Caco-2 (cell line): ENCODE data around the gene CSF2RB. TPM values are rescaled to one million over a fixed set of nuclear protein-coding genes. Genes with fewer than 3 reads are reported as not detected.

Experiments
- BruUV-seq: library from RNA; stranded (reverse); fragments of 400-500 nt; replicated peaks from 2 replicates; lab custom pipeline; 2021; lab: Mats Ljungman, UMichigan
- CTCF ChIA-PET: fragments of 300-600 bp; sonication (Branson Sonifier 250); formaldehyde crosslinking; loops from one replicate; lab custom pipeline; 2022; ENCODE audit warnings: antibody characterized with exemption; lab: Charles Lee
- POLR2A ChIA-PET: fragments of 300-600 bp; sonication (Branson Sonifier 250); formaldehyde crosslinking; loops from one replicate; lab custom pipeline; 2022; ENCODE audit warnings: antibody characterized with exemption; lab: Charles Lee
- DNase-seq, 2 experiments: peaks; one replicate each; pipeline versions ENCODE4 v3.0.0 to v3.0.0-alpha.2; 2020 to 2022
- H3K27me3 ChIP-seq: replicated peaks from 2 replicates; pipeline ENCODE4 v1.6.0; 2011; ENCODE audit warnings: low read length; ENCODE audit not compliant: control insufficient read depth, insufficient read depth
- H3K36me3 ChIP-seq: 2 replicates; pipeline ENCODE4 v1.5.1; 2011; ENCODE audit warnings: low read length; ENCODE audit not compliant: control insufficient read depth, insufficient read depth
- H3K4me1 ChIP-seq: fragments of 250-450 bp; sonication (Bioruptor Pico); 2 replicates; pipeline ENCODE4 v1.5.1; 2020; ENCODE audit warnings: mild to moderate bottlenecking
- H3K4me3 ChIP-seq: 2 replicates; pipeline ENCODE4 v1.5.1; 2011; ENCODE audit warnings: low read depth, mild to moderate bottlenecking, control low read depth, low read length
- H3K9me3 ChIP-seq: fragments of 250-450 bp; sonication (Bioruptor Pico); 2 replicates; pipeline ENCODE4 v1.5.1; 2020; ENCODE audit warnings: mild to moderate bottlenecking, moderate library complexity
- H3K27ac Mint-ChIP-seq: one replicate; pipeline ENCODE4 v1.8.0; 2022; ENCODE audit warnings: mixed read lengths; ENCODE audit not compliant: unreplicated experiment
- H3K27me3 Mint-ChIP-seq: one replicate; pipeline ENCODE4 v1.8.0; 2022; ENCODE audit warnings: mixed read lengths; ENCODE audit not compliant: insufficient read depth, unreplicated experiment
- H3K36me3 Mint-ChIP-seq: one replicate; pipeline ENCODE4 v1.8.0; 2022; ENCODE audit warnings: mild to moderate bottlenecking, mixed read lengths; ENCODE audit not compliant: insufficient read depth, unreplicated experiment
- H3K4me1 Mint-ChIP-seq: one replicate; pipeline ENCODE4 v1.8.0; 2022; ENCODE audit warnings: low read depth, mixed read lengths; ENCODE audit not compliant: unreplicated experiment
- H3K4me3 Mint-ChIP-seq: one replicate; pipeline ENCODE4 v1.8.0; 2022; ENCODE audit warnings: mild to moderate bottlenecking, moderate library complexity, mixed read lengths; ENCODE audit not compliant: unreplicated experiment
- H3K9me3 Mint-ChIP-seq: one replicate; pipeline ENCODE4 v1.8.0; 2022; ENCODE audit warnings: mixed read lengths; ENCODE audit not compliant: unreplicated experiment
- CTCF ChIP-seq, 2 experiments: fragments of 200-600 bp in 1 of 2; IDR thresholded peaks; 1 replicate in 1 of 2; 2 replicates in 1 of 2; pipeline versions ENCODE4 v1.5.1 to v1.8.0; 2011 to 2022; ENCODE audit warnings: antibody characterized with exemption in 1 of 2, control low read depth in 1 of 2, inconsistent platforms in 1 of 2, low read depth in 1 of 2, low read length in 1 of 2, mild to moderate bottlenecking in 1 of 2, moderate library complexity in 1 of 2; ENCODE audit not compliant: insufficient read depth in 1 of 2, severe bottlenecking in 1 of 2, unreplicated experiment in 1 of 2
- intact Hi-C: fragments of 100-400 bp; cut with micrococcal nuclease; formaldehyde crosslinking; loops from one replicate; pipeline ENCODE4 v1.10.0; 2022; ENCODE audit not compliant: unreplicated experiment
- total RNA-seq: library from RNA; stranded (reverse); gene quantifications from 2 replicates; pipeline ENCODE4 v1.2.3, GENCODE V29; 2022

The CSF2RB gene
- total RNA-seq, 1 experiment from 2014 or later: not detected

DNA sequence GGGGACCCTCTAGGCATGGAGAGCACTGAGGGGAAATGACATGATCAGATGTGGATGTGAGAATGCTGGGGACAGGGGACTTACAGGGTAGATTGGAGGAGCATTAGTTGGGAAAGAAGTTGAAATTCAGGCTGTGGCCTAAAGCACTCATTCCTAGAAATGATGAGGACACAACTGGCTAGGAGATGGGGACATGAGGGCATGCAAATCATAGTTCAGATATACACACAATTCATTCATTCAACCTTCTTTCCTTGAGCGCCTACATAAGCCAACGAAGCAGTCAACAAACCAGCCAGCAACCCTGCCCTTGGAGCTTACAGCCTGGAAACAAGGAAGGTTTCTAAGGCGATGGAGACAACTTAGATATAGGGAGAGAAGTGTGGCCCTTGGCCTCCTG lies 14.2 kb downstream of the CSF2RB start:
- Mint-ChIP-seq H3K9me3 (no peaks in the 10 kb centered on the region), H3K4me3 (no peak overlapping the region), H3K27me3 (peaks cover 26% of the 10 kb centered on the region), H3K36me3 (no peaks in the 10 kb centered on the region), H3K27ac (no peak overlapping the region), H3K4me1 (no peaks in the 10 kb centered on the region)
- CTCF ChIA-PET: no interaction called here
- DNase-seq: no peak
- TF ChIP-seq CTCF (IDR thresholded peaks at IDR 0.05; ENCODE audit: insufficient read depth in 1 of 2, low read depth in 1 of 2, low read length in 1 of 2, severe bottlenecking in 1 of 2, unreplicated experiment in 1 of 2): no peak
- Histone ChIP-seq H3K36me3 (no peaks in the 10 kb centered on the region), H3K9me3 (no peaks in the 10 kb centered on the region), H3K27me3 (no peaks in the 10 kb centered on the region; the same call in 1 of the 2 replicates), H3K4me1 (no peaks in the 10 kb centered on the region), H3K4me3 (no peak overlapping the region)
- BruUV-seq: no TSS peak
- POLR2A ChIA-PET: no interaction called here
- intact Hi-C loops: loop anchor here (10.0 kb wide), 1 partner anchor 63 kb away; the partner anchor contains the start of gene NCF4

GRCh38 chr22:36928196-36928595 lies 14.8 kb downstream of the CSF2RB start:
- no peak for DNase-seq
- ChIA-PET CTCF (no interaction called here), POLR2A (no interaction called here)
- Histone ChIP-seq H3K4me1 (no peaks in the 10 kb centered on the region), H3K9me3 (no peaks in the 10 kb centered on the region), H3K36me3 (no peaks in the 10 kb centered on the region), H3K27me3 (no peaks in the 10 kb centered on the region; the same call in 1 of the 2 replicates), H3K4me3 (no peak overlapping the region)
- H3K27me3 Mint-ChIP-seq: peaks cover 26% of the 10 kb centered on the region
- no peaks in the 10 kb centered on the region for H3K4me1 Mint-ChIP-seq
- no peaks in the 10 kb centered on the region for H3K36me3 Mint-ChIP-seq
- no peaks in the 10 kb centered on the region for H3K9me3 Mint-ChIP-seq
- H3K27ac Mint-ChIP-seq: no peak overlapping the region
- no peak for TF ChIP-seq CTCF (IDR thresholded peaks at IDR 0.05; ENCODE audit: insufficient read depth in 1 of 2, low read depth in 1 of 2, low read length in 1 of 2, severe bottlenecking in 1 of 2, unreplicated experiment in 1 of 2)
- H3K4me3 Mint-ChIP-seq: no peak overlapping the region
- BruUV-seq: no TSS peak
- intact Hi-C loops: loop anchor here (10.0 kb wide), 1 partner anchor 63 kb away; the partner anchor contains the start of gene NCF4

GRCh38 chr22:36928786-36929535 lies 15.5 kb downstream of the CSF2RB start:
- H3K27me3 ChIP-seq: no peaks in the 10 kb centered on the region; the same call in 1 of the 2 replicates
- no peaks in the 10 kb centered on the region for H3K9me3 Mint-ChIP-seq
- no peak for DNase-seq
- TF ChIP-seq CTCF (IDR thresholded peaks at IDR 0.05; ENCODE audit: insufficient read depth in 1 of 2, low read depth in 1 of 2, low read length in 1 of 2, severe bottlenecking in 1 of 2, unreplicated experiment in 1 of 2): no peak
- no peaks in the 10 kb centered on the region for H3K36me3 ChIP-seq
- no peaks in the 10 kb centered on the region for H3K4me1 ChIP-seq
- no peak overlapping the region for H3K4me3 ChIP-seq
- CTCF ChIA-PET: no interaction called here
- no peaks in the 10 kb centered on the region for H3K9me3 ChIP-seq
- POLR2A ChIA-PET: no interaction called here
- no peak overlapping the region for H3K4me3 Mint-ChIP-seq
- no TSS peak for BruUV-seq
- H3K27me3 Mint-ChIP-seq: peaks cover 26% of the 10 kb centered on the region
- H3K27ac Mint-ChIP-seq: no peak overlapping the region
- H3K36me3 Mint-ChIP-seq: no peaks in the 10 kb centered on the region
- H3K4me1 Mint-ChIP-seq: no peaks in the 10 kb centered on the region
- intact Hi-C loops: loop anchor here (10.0 kb wide), 1 partner anchor 64 kb away; the partner anchor contains the start of gene NCF4
